Hepatocyte (in vitro differentiated cells): Measurements from ENCODE around the gene CARM1.

ENCODE experiments used
- CTCF ChIP-seq: fragments of 200-600 bp; sonication (generic); IDR thresholded peaks from 2 replicates; pipeline ENCODE4 v1.5.1; 2016; ENCODE audit warnings: antibody characterized with exemption, mild to moderate bottlenecking; ENCODE audit not compliant: poor library complexity
- EZH2 ChIP-seq: fragments of 200-600 bp; sonication (generic); IDR thresholded peaks from 2 replicates; pipeline ENCODE4 v1.6.1; 2016; ENCODE audit warnings: antibody characterized with exemption, mild to moderate bottlenecking, borderline replicate concordance
- EZH2phosphoT487 ChIP-seq: fragments of 200-600 bp; sonication (generic); IDR thresholded peaks from one replicate; pipeline ENCODE4 v1.6.1; 2018; ENCODE audit warnings: antibody characterized with exemption, mild to moderate bottlenecking, low read depth, moderate library complexity; ENCODE audit not compliant: unreplicated experiment, severe bottlenecking

DNA sequence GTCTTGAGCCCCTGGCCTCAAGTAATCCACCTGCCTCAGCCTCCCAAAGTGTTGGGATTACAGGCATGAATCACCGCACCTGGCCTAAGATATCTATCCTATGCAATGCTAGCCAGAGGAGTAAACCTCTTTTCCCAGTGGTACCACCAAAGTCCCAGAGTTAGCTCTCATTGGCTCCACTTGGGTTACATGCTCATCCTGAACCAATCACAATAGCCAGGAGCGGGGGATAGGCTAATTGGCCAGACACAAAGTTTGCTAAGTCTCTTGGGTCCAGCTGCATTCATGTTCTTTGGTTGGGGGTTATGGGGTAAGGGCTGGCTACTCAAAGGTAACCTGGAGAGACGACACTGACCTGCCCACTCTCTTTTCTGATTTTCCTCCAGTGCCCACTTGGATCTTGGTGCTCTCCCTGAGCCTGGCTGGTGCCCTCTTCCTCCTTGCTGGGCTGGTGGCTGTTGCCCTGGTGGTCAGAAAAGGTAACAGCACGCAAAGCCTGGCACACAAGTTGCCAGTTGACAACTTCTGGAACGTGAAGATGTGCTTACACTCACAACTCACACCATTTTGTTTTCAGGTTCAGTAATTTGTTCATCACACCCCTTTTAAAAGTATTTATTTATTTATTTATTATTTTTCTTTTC, 15.4 kb upstream of the CARM1 start:
- TF ChIP-seq CTCF (peak; percentile 9), EZH2phosphoT487 (no peak), EZH2 (no peak)
